HK-2 (cell line): ENCODE results near the gene MEPCE.
A peak's percentile ranks its signal among the peaks of the same experiment; 100 is the strongest.

Experiments used
- DNase-seq: peaks from one replicate; pipeline ENCODE4 v3.0.0-alpha.2; 2018; ENCODE audit not compliant: unreplicated experiment

The MEPCE gene

GRCh38 chr7:100464210-100464660, 34.6 kb downstream of the MEPCE start, which contains the start of gene SPACDR:
Gene SPACDR, minus strand, starts transcription at chr7:100464260. Its CDS starts 235 bp downstream, at chr7:100464025.
- DNase-seq: no peak

- DNase-seq: no peak
These were observed 35.2 kb downstream of the MEPCE start for GRCh38 chr7:100464791-100465190.

- no peak for DNase-seq
These were observed 35.7 kb downstream of the MEPCE start for GRCh38 chr7:100465299-100465698.

GRCh38 chr7:100465702-100466311, 36.2 kb downstream of the MEPCE start:
- peak; percentile 26 for DNase-seq

GRCh38 chr7:100466653-100467605, 37.3 kb downstream of the MEPCE start:
- DNase-seq: no peak

GRCh38 chr7:100467638-100468373, 38.2 kb downstream of the MEPCE start:
- DNase-seq: no peak

GRCh38 chr7:100469227-100470044, 39.8 kb downstream of the MEPCE start:
- DNase-seq: peak; percentile 88

- DNase-seq: no peak
These were observed 41.4 kb downstream of the MEPCE start for GRCh38 chr7:100471021-100471420.

GRCh38 chr7:100472121-100472851, 42.7 kb downstream of the MEPCE start:
- DNase-seq: no peak

GRCh38 chr7:100472854-100473499, 43.3 kb downstream of the MEPCE start:
- DNase-seq: peak; percentile 27

GRCh38 chr7:100475549-100475948, 45.9 kb downstream of the MEPCE start:
- no peak for DNase-seq

GRCh38 chr7:100476101-100476780, 46.6 kb downstream of the MEPCE start:
- no peak for DNase-seq

GRCh38 chr7:100476903-100477870, 47.6 kb downstream of the MEPCE start:
- no peak for DNase-seq

GRCh38 chr7:100477871-100478267, 48.2 kb downstream of the MEPCE start:
- DNase-seq: no peak

- DNase-seq: peak; percentile 90
These were observed 49.5 kb downstream of the MEPCE start, which contains the start of gene TSC22D4 for GRCh38 chr7:100478958-100479660. Gene TSC22D4, minus strand, starts transcription at chr7:100479214. Its CDS starts 1,176 bp downstream, at chr7:100478038.

- no peak for DNase-seq
These were observed 51.8 kb downstream of the MEPCE start for GRCh38 chr7:100481466-100481865.

GRCh38 chr7:100482728-100483089, 53.1 kb downstream of the MEPCE start:
- DNase-seq: no peak
